Measurements from ENCODE around the gene GLIS1.

- TF ChIP-seq CTCF (conservative IDR thresholded peaks at IDR 0.05) (no peak), ZFX (IDR thresholded peaks at IDR 0.05) (no peak)
These were observed 61.5 kb downstream of the GLIS1 start for GRCh38 chr1:53677486-53677885.
